ENCODE results near the gene CXCL3.

The CXCL3 gene

DNA sequence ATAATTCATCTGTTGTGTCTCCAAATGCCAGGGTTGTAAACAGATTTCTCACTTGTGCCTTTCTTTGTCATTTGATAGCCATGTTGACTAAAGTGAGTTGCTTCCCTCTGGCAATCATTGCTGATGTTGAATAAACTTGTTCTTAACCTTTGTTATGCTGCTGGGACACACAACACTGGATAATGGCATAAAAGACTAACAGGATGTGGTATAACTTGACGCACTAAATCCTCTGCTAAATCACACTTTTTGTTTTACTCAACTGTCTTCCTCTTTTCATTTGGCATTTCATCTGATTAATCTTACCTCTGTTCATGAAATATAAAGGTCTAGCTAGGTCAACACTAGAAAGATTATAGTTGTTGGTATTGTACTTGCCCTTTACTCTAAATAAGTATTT is 22.4 kb downstream of the CXCL3 start:
- no peak for DNase-seq (ENCODE audit: extremely low read depth in 1 of 2, low read depth in 1 of 2)

- no peak for DNase-seq (ENCODE audit: extremely low read depth in 1 of 2, low read depth in 1 of 2)
These were observed 23.2 kb downstream of the CXCL3 start for GRCh38 chr4:74015126-74015780.

DNA sequence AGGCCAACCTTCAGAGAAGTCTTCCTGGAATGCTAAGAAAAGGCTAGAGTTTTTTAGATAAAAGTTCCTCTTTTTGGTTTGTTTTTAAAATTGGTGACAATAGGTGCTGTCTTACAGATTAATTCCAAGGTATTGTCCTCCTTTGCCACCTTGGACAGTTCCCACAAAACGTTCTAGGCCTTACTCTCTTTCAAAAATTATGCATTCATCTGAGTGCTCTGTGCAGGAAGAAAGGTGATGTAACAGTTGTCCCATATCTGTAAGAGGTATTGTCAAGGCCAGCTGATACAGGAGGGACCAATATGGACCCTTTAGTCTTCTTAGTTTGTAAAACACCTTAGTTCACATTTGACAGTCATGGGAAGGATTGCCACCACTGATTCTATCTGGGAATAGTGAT is 24.2 kb downstream of the CXCL3 start:
- no peak for DNase-seq (ENCODE audit: extremely low read depth in 1 of 2, low read depth in 1 of 2)

DNA sequence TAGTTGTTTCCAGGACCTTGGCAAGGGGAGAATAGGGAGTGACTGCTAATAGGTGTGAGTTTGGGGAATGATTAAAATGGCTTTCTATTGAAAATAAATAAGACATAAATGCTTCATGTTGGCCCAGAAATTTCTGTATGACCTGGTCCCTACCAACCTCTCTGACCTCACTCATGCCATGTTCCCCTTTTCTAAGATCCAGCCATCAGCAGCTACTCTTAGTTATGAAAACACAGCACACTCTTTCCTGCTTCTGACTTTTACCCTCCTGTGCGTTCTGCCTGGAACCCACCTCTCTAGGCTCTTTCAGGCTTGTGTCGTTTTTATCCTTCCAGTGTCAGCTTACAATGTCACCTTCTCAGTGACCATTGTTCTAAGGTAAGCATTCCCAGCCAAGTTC is 25.2 kb downstream of the CXCL3 start:
- no peak for DNase-seq (ENCODE audit: extremely low read depth in 1 of 2, low read depth in 1 of 2)

DNA sequence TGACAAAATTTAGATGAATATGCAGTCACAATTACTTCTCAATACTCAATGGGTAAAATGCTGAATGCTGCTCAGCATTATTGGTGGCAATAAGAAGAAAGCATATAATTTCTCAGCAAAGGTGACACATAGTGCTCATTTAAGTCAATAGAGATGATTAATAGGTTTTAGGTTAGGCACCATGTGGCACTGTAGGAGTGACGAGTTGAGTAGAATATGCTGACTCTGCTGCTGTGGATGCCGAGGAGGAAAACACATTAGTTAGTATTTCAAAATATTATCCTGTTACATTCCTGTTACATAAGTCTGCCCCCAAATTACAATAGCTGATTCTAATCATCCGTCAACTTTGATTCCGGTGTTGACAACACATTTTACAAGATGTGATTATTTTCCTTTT is 26.4 kb downstream of the CXCL3 start:
- DNase-seq (ENCODE audit: extremely low read depth in 1 of 2, low read depth in 1 of 2), result no peak

DNA sequence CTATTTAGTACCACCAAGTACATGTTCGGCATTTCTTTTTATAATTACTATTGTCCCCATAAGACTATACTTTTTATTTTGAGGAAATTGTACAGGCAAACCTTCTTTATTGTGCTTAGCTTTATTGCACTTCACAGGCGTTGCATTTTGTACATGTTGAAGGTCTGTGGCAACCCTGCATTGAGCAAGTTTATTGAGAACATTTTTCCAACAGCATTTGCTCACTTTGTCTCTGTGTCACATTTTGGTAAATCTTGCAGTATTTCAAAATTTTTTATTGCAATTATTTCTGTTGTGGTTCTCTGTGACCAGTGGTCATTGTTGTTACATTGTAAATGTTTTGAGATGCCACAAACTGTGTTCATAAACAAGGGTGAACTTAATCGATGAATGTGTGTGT is 29.2 kb downstream of the CXCL3 start:
- DNase-seq (ENCODE audit: extremely low read depth in 1 of 2, low read depth in 1 of 2), result no peak

DNA sequence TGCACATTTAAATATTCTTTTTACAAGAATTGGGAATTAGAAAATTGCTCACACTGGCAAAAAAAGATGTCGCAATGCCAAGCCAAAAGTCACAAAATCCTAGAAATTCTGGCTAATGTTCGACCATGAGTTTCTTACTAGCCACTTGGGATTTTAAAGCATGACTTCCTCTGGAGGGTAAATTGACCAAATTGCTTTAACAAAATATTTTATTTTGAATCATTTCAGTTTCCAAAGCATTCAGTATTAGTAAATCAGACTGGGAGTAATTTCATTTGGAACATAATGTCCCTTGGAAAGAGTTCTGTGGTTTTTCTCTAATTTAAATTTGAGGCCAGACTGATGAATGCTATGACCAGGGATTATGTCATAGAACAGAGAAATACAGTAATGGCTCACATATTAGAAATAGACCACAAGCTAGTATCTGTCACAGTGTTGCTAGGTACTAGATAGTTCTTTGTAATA is 32.4 kb downstream of the CXCL3 start:
- DNase-seq (ENCODE audit: extremely low read depth in 1 of 2, low read depth in 1 of 2), result no peak

DNA sequence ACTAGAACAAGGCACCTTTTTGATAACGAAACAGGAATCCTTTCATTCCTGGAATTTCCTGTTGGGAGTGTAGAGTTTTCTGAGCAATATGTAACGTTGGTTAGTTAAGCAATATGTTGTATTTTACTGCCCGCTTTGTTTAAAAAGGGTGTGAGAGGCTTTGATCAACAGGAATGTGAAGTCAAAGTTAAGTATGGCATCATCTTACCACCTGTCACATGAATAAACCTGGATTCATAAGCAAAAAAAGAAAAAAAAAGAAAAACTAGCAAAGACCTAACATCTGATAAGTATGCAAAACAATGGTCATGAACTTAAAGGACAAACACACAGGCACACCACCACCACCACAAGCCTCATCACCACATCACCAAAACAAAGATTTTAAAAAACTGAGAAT is 33.0 kb downstream of the CXCL3 start:
- DNase-seq (ENCODE audit: extremely low read depth in 1 of 2, low read depth in 1 of 2), result no peak

DNA sequence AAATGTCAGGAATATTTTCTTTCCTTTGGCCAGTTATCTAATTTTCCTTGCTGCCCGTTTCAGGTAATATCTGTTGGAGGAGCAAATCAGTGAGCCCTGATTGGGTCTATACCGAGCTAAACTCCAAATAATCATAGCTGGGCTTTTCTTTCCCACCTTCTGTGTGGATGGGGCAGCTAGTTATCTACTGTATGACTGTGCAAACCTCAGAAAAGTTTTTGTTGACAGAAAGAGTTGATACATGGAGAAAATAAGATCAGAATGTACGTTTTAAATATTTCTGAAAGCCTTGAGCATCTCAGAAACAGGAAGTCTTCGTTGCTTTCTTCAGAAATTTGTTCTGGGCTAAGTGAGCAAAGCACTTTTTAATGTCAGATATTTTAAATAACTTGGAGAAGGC is 33.8 kb downstream of the CXCL3 start:
- no peak for DNase-seq (ENCODE audit: extremely low read depth in 1 of 2, low read depth in 1 of 2)

- DNase-seq (ENCODE audit: extremely low read depth in 1 of 2, low read depth in 1 of 2), result no peak
These were observed 38.2 kb downstream of the CXCL3 start for GRCh38 chr4:74000301-74000700.

DNA sequence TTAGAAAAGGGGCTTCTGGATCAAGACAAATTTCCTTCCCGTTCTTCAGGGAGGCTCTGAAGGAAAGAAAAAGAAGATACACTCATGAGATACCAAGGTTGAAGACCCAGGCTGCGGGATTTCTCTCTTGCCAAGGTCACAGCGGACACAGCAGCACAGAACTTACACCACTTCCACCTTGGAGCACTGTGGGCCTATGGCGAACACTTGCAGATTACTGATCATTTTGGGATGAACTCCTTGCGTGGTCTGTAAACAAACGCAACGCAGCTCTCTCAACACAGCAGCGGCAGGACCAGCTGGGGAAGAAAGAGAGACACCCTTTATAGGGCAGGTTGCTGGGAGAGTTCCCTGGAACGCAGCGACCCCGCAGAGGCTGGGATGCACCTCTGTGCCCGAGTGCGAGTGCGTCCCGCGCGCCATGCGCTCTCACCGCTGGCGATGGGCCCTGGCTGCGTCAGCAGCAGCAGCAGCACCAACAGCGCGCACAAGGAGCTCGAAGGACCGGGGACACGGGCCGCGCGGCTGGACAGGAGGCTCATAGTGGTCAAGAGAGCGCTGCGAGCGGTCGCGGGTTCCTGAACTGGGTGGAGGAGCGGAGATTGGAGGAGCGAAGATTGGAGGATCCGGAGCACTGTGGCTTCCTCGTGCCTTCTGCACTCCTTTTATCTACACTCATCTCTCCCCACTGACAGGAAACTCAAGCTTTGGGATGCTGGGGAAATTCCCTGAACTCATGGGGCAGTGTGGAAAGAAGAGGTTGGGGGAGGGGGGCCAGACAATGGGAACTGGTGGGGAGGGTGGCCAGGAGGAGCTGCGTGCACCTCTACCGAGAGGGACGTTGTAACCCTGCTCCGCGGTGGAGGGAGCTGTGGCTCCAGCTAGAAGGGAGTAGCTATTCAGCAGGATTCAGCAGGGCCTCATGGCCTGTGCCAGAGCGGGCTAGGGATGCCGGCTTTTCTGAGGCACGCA is 40.2 kb downstream of the CXCL3 start, which contains the start of gene CXCL5:
Gene CXCL5 (minus strand): TSS at position 638 of the 972 bp plus-strand sequence. CDS start 96 bp downstream, at position 542.
- DNase-seq (ENCODE audit: extremely low read depth in 1 of 2, low read depth in 1 of 2), result no peak

DNA sequence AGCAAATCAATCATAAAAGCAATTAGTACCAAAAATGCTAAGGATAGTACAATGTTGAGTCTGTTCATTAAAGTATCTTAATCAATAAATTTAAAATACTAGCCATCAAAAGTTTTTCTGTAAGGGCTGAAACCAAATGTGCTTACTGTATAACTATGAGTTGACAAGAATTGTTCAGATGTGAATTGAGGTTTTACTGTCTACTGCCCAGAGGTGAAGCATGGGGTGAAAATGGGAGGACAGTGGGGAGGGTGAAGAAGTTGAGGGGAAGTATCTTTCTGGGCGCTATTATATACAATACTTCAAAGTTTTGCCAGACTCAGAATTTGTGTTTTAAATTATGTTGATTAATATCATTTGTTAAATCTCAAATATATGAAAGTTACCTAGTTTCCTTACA is 46.4 kb downstream of the CXCL3 start:
- DNase-seq (ENCODE audit: extremely low read depth in 1 of 2, low read depth in 1 of 2), result no peak

GRCh38 chr4:73991742-73992000 is 46.8 kb downstream of the CXCL3 start:
- no peak for DNase-seq (ENCODE audit: extremely low read depth in 1 of 2, low read depth in 1 of 2)

DNA sequence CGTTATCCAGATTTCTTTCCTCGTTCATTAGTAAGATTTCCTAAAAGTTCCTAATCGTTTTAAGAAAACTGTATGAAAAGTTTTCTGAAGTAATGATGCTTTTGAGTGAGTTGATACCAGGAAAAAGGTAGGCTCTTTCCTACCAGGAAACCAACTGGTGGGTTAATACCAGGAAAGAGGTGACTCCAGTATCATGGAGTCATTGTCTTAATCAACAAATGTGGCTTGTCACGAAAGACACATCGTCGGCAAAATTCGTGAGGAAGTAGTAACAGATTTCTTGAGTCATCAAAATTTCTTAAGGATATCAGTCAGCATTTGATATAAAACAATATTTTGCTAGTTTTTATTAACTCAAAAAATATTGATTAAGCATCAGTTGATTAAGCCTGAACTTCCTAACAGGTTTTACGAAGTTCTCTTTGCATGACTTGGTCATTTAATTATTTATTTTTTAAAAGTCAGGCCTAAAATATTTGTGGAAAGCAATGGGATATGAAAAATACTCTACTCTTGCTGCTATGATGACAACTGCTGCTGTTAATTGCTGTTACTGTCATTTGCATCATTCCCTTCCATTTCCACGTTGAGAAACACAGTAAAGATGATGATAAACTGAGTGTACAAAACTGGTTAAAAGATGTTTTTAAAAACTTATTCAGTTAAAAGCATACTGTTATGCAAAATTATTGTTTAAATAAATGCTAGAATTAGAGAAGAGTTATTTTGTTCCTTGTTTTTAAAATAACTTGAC is 47.3 kb downstream of the CXCL3 start:
- no peak for DNase-seq (ENCODE audit: extremely low read depth in 1 of 2, low read depth in 1 of 2)

GRCh38 chr4:73989928-73990327 is 48.6 kb downstream of the CXCL3 start:
- no peak for DNase-seq (ENCODE audit: extremely low read depth in 1 of 2, low read depth in 1 of 2)

GRCh38 chr4:73989031-73989430 is 49.5 kb downstream of the CXCL3 start:
- no peak for DNase-seq (ENCODE audit: extremely low read depth in 1 of 2, low read depth in 1 of 2)

- no peak for DNase-seq (ENCODE audit: extremely low read depth in 1 of 2, low read depth in 1 of 2)
These were observed 50.4 kb downstream of the CXCL3 start, which contains the start of gene PPBP for GRCh38 chr4:73988061-73988460. PPBP (minus strand) TSS chr4:73988190; CDS start chr4:73988103, 87 bp downstream.
